ENCODE measurements around the gene DLX2.

DLX2 gene

DNA sequence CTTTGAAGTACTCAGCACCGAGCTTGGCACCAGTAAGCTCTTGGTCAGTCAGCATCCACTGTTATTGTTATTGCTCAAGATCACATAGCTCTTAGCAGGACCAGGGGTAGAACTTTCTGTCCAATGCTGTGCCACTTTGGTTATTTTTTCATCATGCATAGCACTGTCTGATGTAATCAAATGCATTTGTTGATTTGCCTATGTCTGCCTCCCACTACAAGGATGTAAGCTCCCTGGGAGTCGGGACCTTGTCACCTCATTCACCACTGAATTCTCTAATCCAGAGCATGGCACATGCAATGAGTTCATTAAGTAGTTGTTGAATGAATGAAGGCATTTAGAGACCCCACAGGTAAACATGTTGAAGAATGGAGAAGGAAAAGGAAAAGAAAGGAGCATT lies 46.4 kb downstream of the DLX2 start:
- in situ Hi-C loops (cut with MboI; ENCODE audit: low sequenced_read_pairs) = no loop called here

DNA sequence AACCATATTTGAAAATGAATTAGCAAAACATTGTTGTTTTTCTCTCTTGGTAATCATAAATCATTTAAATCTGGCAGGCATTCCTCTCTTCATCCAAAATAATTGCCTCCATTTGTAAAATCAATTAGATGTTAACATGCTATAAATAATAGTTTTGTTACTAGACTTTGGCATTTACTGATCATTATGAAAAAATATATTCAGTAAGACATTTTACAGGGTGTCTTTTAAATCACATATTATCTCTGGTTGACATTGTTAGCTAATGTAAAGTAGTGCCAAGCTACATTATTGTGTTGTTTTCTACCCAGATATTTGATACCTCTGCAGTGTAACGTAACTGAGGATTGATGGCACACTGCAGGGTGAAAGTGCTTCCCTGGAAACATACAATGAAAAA lies 49.2 kb downstream of the DLX2 start:
- in situ Hi-C loops (cut with MboI; ENCODE audit: low sequenced_read_pairs) = no loop called here

DNA sequence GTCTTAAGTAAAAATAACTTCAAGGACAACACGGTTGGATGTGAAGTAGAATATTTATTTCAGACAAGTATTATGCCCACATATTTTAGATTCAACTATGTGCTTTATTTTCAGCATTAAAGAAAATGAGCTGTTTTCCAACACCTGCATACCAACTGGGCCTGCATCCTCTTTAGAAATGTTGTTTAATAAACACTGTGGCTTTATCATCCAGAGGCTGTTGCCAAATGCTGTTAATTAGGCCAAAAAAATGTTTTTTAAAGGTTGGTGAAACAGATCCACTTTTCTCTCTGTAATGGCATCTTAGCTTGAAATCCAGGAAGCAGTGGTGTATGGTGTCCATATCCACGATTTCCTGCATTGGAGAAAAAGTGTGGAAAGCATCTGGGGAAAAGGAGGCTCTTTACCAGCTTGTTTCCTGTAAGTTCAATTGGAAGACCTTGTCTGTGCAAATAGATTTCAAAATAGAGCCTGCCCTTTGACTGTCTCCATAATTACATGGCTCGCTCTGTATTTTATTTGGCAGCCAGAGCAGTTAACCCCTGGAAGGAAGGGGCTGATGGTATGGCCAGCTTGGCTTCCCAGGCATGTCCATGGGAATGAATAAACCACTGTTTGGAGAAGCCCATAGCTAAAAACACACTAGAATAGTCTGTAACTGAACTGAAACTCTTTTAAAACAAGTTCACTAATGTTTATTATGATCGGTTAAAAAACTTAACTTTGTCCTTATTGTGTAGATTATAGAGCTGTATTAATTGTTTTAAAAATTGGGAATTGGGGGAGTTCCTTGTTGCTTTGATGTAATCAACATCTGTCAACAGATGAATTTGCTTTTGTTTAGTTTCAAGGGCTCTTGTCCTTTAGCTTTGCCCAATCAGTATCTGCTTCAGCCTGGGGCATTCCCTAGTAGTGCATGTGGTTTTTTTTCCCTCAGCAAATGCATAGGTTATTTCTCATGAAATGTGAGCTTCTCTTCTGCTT lies 50.4 kb downstream of the DLX2 start:
- in situ Hi-C loops (cut with MboI; ENCODE audit: low sequenced_read_pairs) = no loop called here

DNA sequence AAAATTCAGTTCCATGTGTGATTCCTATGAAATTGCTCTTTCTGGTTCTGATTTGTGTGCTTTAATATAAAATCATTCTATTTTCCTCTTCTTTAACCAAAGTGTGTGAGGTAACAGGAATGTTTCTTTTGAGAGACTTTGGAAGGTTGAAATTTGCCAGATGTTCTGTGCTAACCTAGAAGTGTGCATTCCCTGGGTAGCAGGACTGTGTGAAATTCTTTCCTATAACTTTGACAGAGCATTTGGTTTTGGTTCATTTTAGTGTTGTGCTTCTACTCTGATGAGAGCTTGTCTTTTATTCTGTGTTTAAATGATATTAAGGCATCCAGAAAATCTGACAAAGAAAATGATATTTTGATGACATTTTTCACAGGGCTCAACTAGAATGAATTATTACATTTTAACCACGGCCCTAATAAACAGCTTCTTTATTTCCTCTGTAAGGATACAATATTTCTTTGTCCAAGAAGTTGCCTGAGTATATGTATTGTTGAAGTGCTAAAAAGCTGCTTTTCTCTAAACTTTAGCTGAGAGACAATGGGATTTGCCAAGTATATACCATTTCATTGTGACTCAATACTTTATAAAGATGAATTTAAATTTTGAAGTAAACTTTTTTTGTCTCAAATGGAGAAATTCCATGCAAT lies 52.1 kb downstream of the DLX2 start:
- in situ Hi-C loops (cut with MboI; ENCODE audit: low sequenced_read_pairs) = no loop called here

DNA sequence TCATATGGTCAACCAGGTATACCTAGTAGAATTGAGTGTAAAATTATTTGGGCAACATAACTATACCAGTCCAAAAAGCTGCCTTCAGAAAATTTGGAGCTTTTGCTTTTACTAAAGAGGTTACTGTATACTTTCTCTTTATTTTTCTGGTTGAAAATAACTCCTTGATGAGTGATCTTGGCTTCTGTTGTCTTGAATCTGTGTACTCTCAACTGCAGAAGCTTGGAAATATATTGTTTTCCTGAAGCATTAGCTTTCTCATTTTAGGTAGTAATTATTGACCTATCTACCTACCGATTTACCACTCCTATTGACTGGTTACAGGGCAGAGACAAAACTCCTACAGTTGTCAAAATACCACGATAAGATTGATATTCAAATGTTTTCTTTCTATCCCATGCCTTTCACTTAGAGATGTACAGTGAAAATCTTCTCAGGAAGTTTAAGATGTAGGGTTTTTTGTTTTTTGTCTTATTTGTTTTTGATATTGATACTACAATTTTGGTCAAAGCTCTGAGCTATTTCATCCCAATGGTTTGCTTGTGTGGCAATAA lies 53.1 kb downstream of the DLX2 start:
- in situ Hi-C loops (cut with MboI; ENCODE audit: low sequenced_read_pairs) = no loop called here
